ENCODE measurements around the gene ARMC3.

ARMC3 gene

GRCh38 chr10:22998091-22998490 is 70.2 kb downstream of the ARMC3 start:
- DNase-seq: no peak
- no peak overlapping the region for H3K4me3 ChIP-seq (ENCODE audit: low read depth, low read length)
- TF ChIP-seq CTCF (IDR thresholded peaks at IDR 0.05; ENCODE audit: low read depth, low read length): no peak
- H3K27me3 ChIP-seq (ENCODE audit: insufficient read depth, low read depth, severe bottlenecking): no peaks in the 10 kb centered on the region
- H3K36me3 ChIP-seq: no peaks in the 10 kb centered on the region
- H3K27ac ChIP-seq: no peak overlapping the region
- H3K9me3 ChIP-seq (ENCODE audit: severe bottlenecking): no peaks in the 10 kb centered on the region

- H3K27ac ChIP-seq: no peak overlapping the region
Observed at GRCh38 chr10:22999942-23000341, 72.1 kb downstream of the ARMC3 start.

GRCh38 chr10:23001901-23002516 is 74.2 kb downstream of the ARMC3 start:
- Histone ChIP-seq H3K9me3 (ENCODE audit: severe bottlenecking) (no peaks in the 10 kb centered on the region), H3K27me3 (ENCODE audit: insufficient read depth, low read depth, severe bottlenecking) (no peaks in the 10 kb centered on the region), H3K4me3 (ENCODE audit: low read depth, low read length) (no peak overlapping the region), H3K27ac (no peak overlapping the region), H3K36me3 (no peaks in the 10 kb centered on the region)
- TF ChIP-seq CTCF (IDR thresholded peaks at IDR 0.05; ENCODE audit: low read depth, low read length): no peak
- no peak for DNase-seq

More at GRCh38 chr10:22999942-23000341, 72.1 kb downstream of the ARMC3 start:
- no peaks in the 10 kb centered on the region for H3K9me3 ChIP-seq (ENCODE audit: severe bottlenecking)
- no peak overlapping the region for H3K4me3 ChIP-seq (ENCODE audit: low read depth, low read length)
- peak; percentile 13 for DNase-seq
- no peaks in the 10 kb centered on the region for H3K36me3 ChIP-seq
- no peaks in the 10 kb centered on the region for H3K27me3 ChIP-seq (ENCODE audit: insufficient read depth, low read depth, severe bottlenecking)
- TF ChIP-seq CTCF (IDR thresholded peaks at IDR 0.05; ENCODE audit: low read depth, low read length): 0 out of 2 replicates have a peak, but pooled peaks have one; percentile 16

- H3K36me3 ChIP-seq: no peaks in the 10 kb centered on the region
- H3K27me3 ChIP-seq (ENCODE audit: insufficient read depth, low read depth, severe bottlenecking): no peaks in the 10 kb centered on the region
- no peak for TF ChIP-seq CTCF (IDR thresholded peaks at IDR 0.05; ENCODE audit: low read depth, low read length)
Observed at GRCh38 chr10:23005150-23005549, 77.3 kb downstream of the ARMC3 start.

GRCh38 chr10:23013581-23014335 is 85.9 kb downstream of the ARMC3 start:
- no peak for DNase-seq
- Histone ChIP-seq H3K27ac (no peak overlapping the region), H3K4me3 (ENCODE audit: low read depth, low read length) (no peak overlapping the region), H3K27me3 (ENCODE audit: insufficient read depth, low read depth, severe bottlenecking) (no peaks in the 10 kb centered on the region), H3K9me3 (ENCODE audit: severe bottlenecking) (no peaks in the 10 kb centered on the region), H3K36me3 (no peaks in the 10 kb centered on the region)
- TF ChIP-seq CTCF (IDR thresholded peaks at IDR 0.05; ENCODE audit: low read depth, low read length): no peak

More at GRCh38 chr10:23005150-23005549, 77.3 kb downstream of the ARMC3 start:
- Histone ChIP-seq H3K4me3 (ENCODE audit: low read depth, low read length) (no peak overlapping the region), H3K9me3 (ENCODE audit: severe bottlenecking) (no peaks in the 10 kb centered on the region), H3K27ac (no peak overlapping the region)
- no peak for DNase-seq

All from WERI-Rb-1 (cell line).